ENCODE data around the gene KDM4D. TPM values are rescaled to one million over a fixed set of nuclear protein-coding genes. Genes with fewer than 3 reads are reported as not detected.

KDM4D gene
- total RNA-seq, result 0.25 TPM
- polyA plus RNA-seq, result under 1 TPM; 0.25 to 0.61 (median 0.38) TPM

DNA sequence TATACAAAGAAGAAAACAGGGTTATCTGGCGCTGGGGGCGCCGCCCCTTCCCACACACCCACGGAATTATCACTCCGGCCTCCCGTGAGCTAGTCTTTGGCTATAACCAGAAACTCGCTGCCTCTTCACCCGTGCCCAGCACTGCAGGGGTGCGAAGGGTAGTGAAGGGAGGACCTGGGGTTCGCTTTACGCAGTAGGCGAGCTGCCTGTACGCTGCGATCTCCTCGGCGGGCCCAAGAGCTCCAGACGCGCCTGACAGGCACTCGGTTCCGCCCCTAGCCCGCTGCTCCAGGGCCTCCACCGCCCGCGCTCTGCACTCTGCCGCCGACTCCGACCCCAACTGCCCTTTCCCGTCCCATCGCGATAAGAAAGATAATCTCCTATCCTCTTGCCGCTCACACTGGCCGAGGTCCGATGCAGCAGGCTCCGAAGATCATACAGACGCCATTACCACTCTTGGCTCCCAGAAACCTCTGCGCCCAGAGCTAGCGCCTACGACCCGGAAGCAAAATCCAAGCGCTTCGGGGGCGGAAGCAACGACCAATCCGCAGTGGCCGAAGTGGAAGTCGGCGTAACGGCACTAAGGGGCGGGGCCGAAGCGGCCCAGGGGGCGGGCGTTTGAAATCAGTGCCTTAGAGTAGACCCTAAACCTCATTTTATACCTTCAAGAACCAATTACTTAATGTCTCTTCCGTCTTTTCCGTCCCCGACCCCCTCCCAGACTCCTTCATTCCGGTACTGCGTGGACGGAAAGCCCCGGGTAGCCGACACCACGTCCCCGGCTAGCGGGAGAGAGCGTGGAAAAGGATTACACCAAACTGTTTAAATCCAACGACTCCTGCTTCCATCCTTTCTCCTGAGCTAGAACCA, at the start of gene KDM4D, which contains the start of gene CWC15:
TSS of gene KDM4D (plus strand) at position 611 of the 870 bp plus-strand sequence. CDS start 23,664 bp downstream, outside the sequence.
TSS of gene CWC15 (minus strand) at position 458 of the 870 bp plus-strand sequence. CDS start 1,371 bp downstream, outside the sequence.
- H3K4me1 Mint-ChIP-seq, result peaks cover 20 to 43% (median 35%) of the 10 kb centered on the region in 4 donors
- H3K27me3 Mint-ChIP-seq, result peaks cover 5% of the 10 kb centered on the region

DNA sequence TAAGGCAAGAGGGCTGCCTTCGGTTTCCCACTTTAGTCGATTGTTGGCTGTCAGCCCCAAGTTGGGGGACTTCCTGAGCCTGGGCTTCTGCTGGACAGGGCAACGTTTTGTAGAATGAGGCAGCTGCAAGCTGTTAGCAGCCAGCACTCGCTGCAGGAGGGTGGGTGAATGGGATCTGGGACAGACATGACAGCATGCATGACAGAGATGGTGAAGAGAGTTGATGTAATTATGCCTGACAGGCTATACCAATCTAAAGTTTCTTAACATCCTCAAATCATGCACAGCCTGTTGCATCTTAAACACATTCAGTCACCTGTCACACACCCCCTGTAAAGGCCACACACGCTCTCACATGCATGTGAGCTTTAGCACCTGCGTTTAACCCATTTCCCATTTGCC, 49.3 kb upstream of the KDM4D start:
- H3K27me3 Mint-ChIP-seq, result no peaks in the 10 kb centered on the region

More for the DNA sequence above, at the start of gene KDM4D, which contains the start of gene CWC15:
- Histone ChIP-seq H3K9me3 (ENCODE audit: control insufficient read depth in 2 of 2, low read length in 2 of 2) (no peaks in the 10 kb centered on the region), H3K27ac (ENCODE audit: insufficient read depth, low read length, poor library complexity, severe bottlenecking) (peak within 1 kb of the TSS; percentile 73), H3K4me3 (ENCODE audit: low read depth, low read length) (peak within 1 kb of the TSS; percentile 92), H3K36me3 (ENCODE audit: control insufficient read depth, insufficient read depth, low read length) (peaks cover 35% of the 10 kb centered on the region), H3K27me3 (ENCODE audit: control insufficient read depth, insufficient read depth, low read length) (no peaks in the 10 kb centered on the region), H3K4me1 (ENCODE audit: control insufficient read depth, insufficient read depth, low read length, poor library complexity, severe bottlenecking) (peaks cover 12% of the 10 kb centered on the region)
- H3K27ac Mint-ChIP-seq, result peak within 1 kb of the TSS; percentile 93 to 100 (median 98)
- peak within 1 kb of the TSS; percentile 93 to 99 (median 97) for H3K4me3 Mint-ChIP-seq
- DNase-seq (peak; percentile 92 to 97 (median 93)), ATAC-seq (ENCODE audit: low read depth in 2 of 2) (peak; percentile 99 to 100)
- peaks cover 0 to 2% (median 0%) of the 10 kb centered on the region in 7 donors for H3K9me3 Mint-ChIP-seq
- peaks cover 32% of the 10 kb centered on the region for H3K36me3 Mint-ChIP-seq

DNA sequence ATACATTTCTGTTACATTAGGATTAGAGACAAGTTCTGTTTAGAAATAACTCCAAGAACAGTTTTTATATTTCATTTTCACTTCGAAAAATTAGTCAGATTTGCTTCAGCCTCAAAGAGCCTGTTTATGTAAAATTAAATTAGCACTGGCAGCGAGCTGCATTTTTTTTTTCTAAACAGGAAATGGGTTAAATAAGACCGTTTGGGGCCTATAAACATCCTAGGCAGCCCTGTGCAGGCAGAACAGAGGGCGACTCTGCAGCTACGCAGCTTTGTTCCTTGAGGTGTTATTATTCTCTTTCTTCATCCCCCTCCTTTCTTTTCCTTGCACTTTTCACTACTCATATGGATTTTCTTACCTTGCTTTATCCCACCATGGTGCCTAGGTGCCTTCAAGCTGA, 48.9 kb upstream of the KDM4D start:
- Histone ChIP-seq H3K4me1 (ENCODE audit: control insufficient read depth, insufficient read depth, low read length, poor library complexity, severe bottlenecking) (peaks cover 42% of the 10 kb centered on the region), H3K27me3 (ENCODE audit: control insufficient read depth, insufficient read depth, low read length) (no peaks in the 10 kb centered on the region), H3K36me3 (ENCODE audit: control insufficient read depth, insufficient read depth, low read length) (no peaks in the 10 kb centered on the region), H3K4me3 (ENCODE audit: low read depth, low read length) (peak overlapping the region; percentile 58), H3K27ac (ENCODE audit: insufficient read depth, low read length, poor library complexity, severe bottlenecking) (peak overlapping the region; percentile 80), H3K9me3 (ENCODE audit: control insufficient read depth in 2 of 2, low read length in 2 of 2) (no peaks in the 10 kb centered on the region)
- ATAC-seq (ENCODE audit: low read depth in 2 of 2) (peak; percentile 82 to 83), DNase-seq (peak; percentile 3 to 82 (median 68))
- H3K4me3 Mint-ChIP-seq, result peak overlapping the region; percentile 76 to 83 (median 82)
- peak overlapping the region; percentile 90 to 100 (median 95) for H3K27ac Mint-ChIP-seq
- H3K9me3 Mint-ChIP-seq, result peaks cover 0 to 8% (median 4%) of the 10 kb centered on the region in 7 donors
- H3K27me3 Mint-ChIP-seq, result no peaks in the 10 kb centered on the region
- peaks cover 17% of the 10 kb centered on the region for H3K36me3 Mint-ChIP-seq
- peaks cover 6 to 66% (median 39%) of the 10 kb centered on the region in 4 donors for H3K4me1 Mint-ChIP-seq

More for the DNA sequence above, 49.3 kb upstream of the KDM4D start:
- Histone ChIP-seq H3K9me3 (ENCODE audit: control insufficient read depth in 2 of 2, low read length in 2 of 2) (no peaks in the 10 kb centered on the region), H3K4me3 (ENCODE audit: low read depth, low read length) (peak overlapping the region; percentile 58), H3K4me1 (ENCODE audit: control insufficient read depth, insufficient read depth, low read length, poor library complexity, severe bottlenecking) (peaks cover 42% of the 10 kb centered on the region), H3K36me3 (ENCODE audit: control insufficient read depth, insufficient read depth, low read length) (no peaks in the 10 kb centered on the region), H3K27ac (ENCODE audit: insufficient read depth, low read length, poor library complexity, severe bottlenecking) (peak overlapping the region; percentile 80), H3K27me3 (ENCODE audit: control insufficient read depth, insufficient read depth, low read length) (no peaks in the 10 kb centered on the region)
- DNase-seq (no peak), ATAC-seq (ENCODE audit: low read depth in 2 of 2) (peak; percentile 50 to 52)
- Mint-ChIP-seq H3K4me3 (peak overlapping the region; percentile 76 to 83 (median 82)), H3K9me3 (peaks cover 0 to 8% (median 4%) of the 10 kb centered on the region in 7 donors), H3K36me3 (peaks cover 18% of the 10 kb centered on the region), H3K27ac (peak overlapping the region; percentile 90 to 100 (median 95)), H3K4me1 (peaks cover 6 to 66% (median 39%) of the 10 kb centered on the region in 4 donors)

DNA sequence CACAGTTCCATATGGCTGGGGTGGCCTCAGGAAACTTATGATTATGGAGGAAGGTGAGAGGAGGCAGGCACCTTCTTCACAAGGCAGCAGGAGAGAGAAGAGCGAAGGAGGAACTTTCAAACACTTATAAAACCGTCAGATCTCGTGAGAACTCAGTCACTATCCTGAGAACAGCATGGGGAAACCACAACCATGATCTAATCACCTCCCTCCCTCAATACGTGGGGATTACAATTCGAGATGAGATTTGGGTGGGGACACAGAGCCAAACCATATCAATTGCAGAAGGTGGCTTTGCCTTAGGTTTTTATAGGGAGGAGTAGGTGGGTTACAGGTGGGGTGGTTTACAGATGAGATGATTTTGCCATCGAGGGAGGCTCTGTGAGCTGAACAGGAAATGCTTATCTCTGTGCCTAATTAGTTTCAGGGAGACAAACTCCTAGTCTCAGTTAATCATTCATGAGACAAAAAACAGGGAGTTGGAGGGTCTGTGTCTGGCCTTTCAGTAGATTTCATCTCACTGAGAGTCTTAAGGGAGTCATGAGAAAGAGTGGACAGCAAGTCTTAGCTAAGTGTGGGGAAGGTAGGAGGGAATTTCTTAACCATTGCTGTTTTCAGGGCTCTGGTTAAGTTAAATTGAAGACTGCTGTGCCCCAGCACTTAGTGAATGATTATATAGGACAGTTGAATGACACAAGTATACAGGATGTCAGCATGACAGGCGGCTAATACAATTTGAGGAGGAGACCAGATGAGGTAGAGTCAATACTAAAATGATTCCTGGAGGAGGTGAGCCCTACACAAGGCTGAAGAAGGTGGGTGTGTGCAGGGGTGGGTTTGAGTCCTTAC, 47.9 kb upstream of the KDM4D start:
- peak in 2 of 3 donors; percentile 28 to 44 for DNase-seq
- peak overlapping the region; percentile 76 to 83 (median 82) for H3K4me3 Mint-ChIP-seq

DNA sequence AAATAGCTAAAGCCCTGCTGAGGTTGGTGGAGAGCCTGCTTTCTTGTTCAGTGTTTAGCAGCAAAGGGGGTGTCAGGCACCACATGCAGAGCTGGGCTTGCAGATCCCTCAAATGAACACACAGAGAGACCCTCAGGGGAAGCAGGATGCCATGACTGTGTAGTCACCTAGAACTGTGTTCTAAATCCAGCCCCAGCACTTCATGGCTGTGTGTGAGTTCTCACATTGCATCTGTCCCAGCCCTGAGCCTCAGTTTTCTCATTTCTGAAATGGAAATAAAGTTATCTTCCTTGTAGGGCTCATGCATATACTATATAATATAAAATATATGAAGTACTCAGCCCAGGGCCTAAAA, 47.3 kb upstream of the KDM4D start:
- peak overlapping the region; percentile 80 for H3K27ac ChIP-seq (ENCODE audit: insufficient read depth, low read length, poor library complexity, severe bottlenecking)
- peaks cover 0 to 8% (median 5%) of the 10 kb centered on the region in 7 donors for H3K9me3 Mint-ChIP-seq

More for the DNA sequence above, 47.9 kb upstream of the KDM4D start:
- peak; percentile 18 to 40 for ATAC-seq (ENCODE audit: low read depth in 2 of 2)
- Histone ChIP-seq H3K9me3 (ENCODE audit: control insufficient read depth in 2 of 2, low read length in 2 of 2) (no peaks in the 10 kb centered on the region), H3K36me3 (ENCODE audit: control insufficient read depth, insufficient read depth, low read length) (no peaks in the 10 kb centered on the region), H3K27ac (ENCODE audit: insufficient read depth, low read length, poor library complexity, severe bottlenecking) (peak overlapping the region; percentile 80), H3K4me3 (ENCODE audit: low read depth, low read length) (peak overlapping the region; percentile 58), H3K4me1 (ENCODE audit: control insufficient read depth, insufficient read depth, low read length, poor library complexity, severe bottlenecking) (peaks cover 42% of the 10 kb centered on the region), H3K27me3 (ENCODE audit: control insufficient read depth, insufficient read depth, low read length) (no peaks in the 10 kb centered on the region)
- H3K36me3 Mint-ChIP-seq, result peaks cover 15% of the 10 kb centered on the region
- H3K27me3 Mint-ChIP-seq, result no peaks in the 10 kb centered on the region
- peak overlapping the region; percentile 90 to 100 (median 95) for H3K27ac Mint-ChIP-seq
- H3K9me3 Mint-ChIP-seq, result peaks cover 0 to 8% (median 5%) of the 10 kb centered on the region in 7 donors
- H3K4me1 Mint-ChIP-seq, result peaks cover 6 to 70% (median 40%) of the 10 kb centered on the region in 4 donors

DNA sequence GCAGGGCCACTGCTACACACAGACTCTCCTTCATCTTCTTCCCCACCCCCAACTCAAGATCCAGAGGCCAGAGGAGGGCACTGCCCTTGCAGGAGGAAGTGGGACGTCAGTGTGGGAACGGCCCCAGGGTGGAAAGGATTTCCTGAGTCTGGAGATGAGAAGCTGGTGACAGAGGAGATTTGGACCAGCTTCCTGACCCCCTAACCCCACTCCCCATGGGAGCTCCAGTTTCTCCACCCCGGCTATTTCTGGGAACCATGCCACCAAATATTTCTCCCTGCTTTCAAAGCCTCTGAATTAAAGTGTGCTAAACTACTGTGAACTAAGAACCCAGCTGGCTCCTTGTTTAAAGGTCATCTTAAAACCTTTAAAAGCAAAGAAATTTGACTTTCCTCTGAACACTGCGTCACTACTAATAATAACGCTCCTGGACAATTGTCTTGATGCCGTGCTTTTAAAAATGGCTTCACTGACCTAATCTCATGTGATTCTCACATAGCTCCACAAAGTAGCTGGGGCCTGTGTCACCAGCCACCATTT, 46.7 kb upstream of the KDM4D start:
- peaks cover 4% of the 10 kb centered on the region for H3K36me3 Mint-ChIP-seq
- peaks cover 6 to 62% (median 40%) of the 10 kb centered on the region in 4 donors for H3K4me1 Mint-ChIP-seq

More for the DNA sequence above, 47.3 kb upstream of the KDM4D start:
- Histone ChIP-seq H3K4me3 (ENCODE audit: low read depth, low read length) (no peak overlapping the region), H3K36me3 (ENCODE audit: control insufficient read depth, insufficient read depth, low read length) (no peaks in the 10 kb centered on the region), H3K4me1 (ENCODE audit: control insufficient read depth, insufficient read depth, low read length, poor library complexity, severe bottlenecking) (peaks cover 42% of the 10 kb centered on the region), H3K27me3 (ENCODE audit: control insufficient read depth, insufficient read depth, low read length) (no peaks in the 10 kb centered on the region), H3K9me3 (ENCODE audit: control insufficient read depth in 2 of 2, low read length in 2 of 2) (no peaks in the 10 kb centered on the region)
- ATAC-seq (ENCODE audit: low read depth in 2 of 2) (no peak), DNase-seq (no peak)
- Mint-ChIP-seq H3K4me3 (peak overlapping the region in 2 of 4 donors; percentile 81 to 82), H3K27ac (peak overlapping the region; percentile 90 to 100 (median 95)), H3K27me3 (no peaks in the 10 kb centered on the region), H3K36me3 (peaks cover 9% of the 10 kb centered on the region), H3K4me1 (peaks cover 6 to 67% (median 40%) of the 10 kb centered on the region in 4 donors)

More for the DNA sequence above, 46.7 kb upstream of the KDM4D start:
- Mint-ChIP-seq H3K9me3 (peaks cover 0 to 8% (median 5%) of the 10 kb centered on the region in 7 donors), H3K27me3 (no peaks in the 10 kb centered on the region), H3K27ac (peak overlapping the region; percentile 45 to 90 (median 86)), H3K4me3 (no peak overlapping the region)
- Histone ChIP-seq H3K27ac (ENCODE audit: insufficient read depth, low read length, poor library complexity, severe bottlenecking) (peak overlapping the region; percentile 80), H3K4me3 (ENCODE audit: low read depth, low read length) (no peak overlapping the region), H3K27me3 (ENCODE audit: control insufficient read depth, insufficient read depth, low read length) (no peaks in the 10 kb centered on the region), H3K4me1 (ENCODE audit: control insufficient read depth, insufficient read depth, low read length, poor library complexity, severe bottlenecking) (peaks cover 42% of the 10 kb centered on the region), H3K9me3 (ENCODE audit: control insufficient read depth in 2 of 2, low read length in 2 of 2) (no peaks in the 10 kb centered on the region), H3K36me3 (ENCODE audit: control insufficient read depth, insufficient read depth, low read length) (no peaks in the 10 kb centered on the region)
- ATAC-seq (ENCODE audit: low read depth in 2 of 2) (no peak), DNase-seq (no peak)
